SKM-1 (cell line): ENCODE measurements around the gene CDH20.
A peak's percentile ranks its signal among the peaks of the same experiment; 100 is the strongest.

ENCODE experiments used
- DNase-seq: peaks from one replicate; lab custom pipeline; 2025; ENCODE audit not compliant: unreplicated experiment; lab: John Stamatoyannopoulos, UW

CDH20 gene

GRCh38 chr18:61572084-61572655, 238.9 kb downstream of the CDH20 start:
- no peak for DNase-seq

- DNase-seq: no peak
These were observed 239.6 kb downstream of the CDH20 start for GRCh38 chr18:61572871-61573270.

GRCh38 chr18:61574665-61575064, 241.4 kb downstream of the CDH20 start:
- DNase-seq: no peak

GRCh38 chr18:61575419-61575818, 242.2 kb downstream of the CDH20 start:
- DNase-seq: no peak

GRCh38 chr18:61578846-61579245, 245.6 kb downstream of the CDH20 start:
- DNase-seq: no peak

GRCh38 chr18:61579581-61579980, 246.4 kb downstream of the CDH20 start:
- no peak for DNase-seq

GRCh38 chr18:61580046-61580445, 246.8 kb downstream of the CDH20 start:
- DNase-seq: no peak

- DNase-seq: no peak
These were observed 248.5 kb downstream of the CDH20 start for GRCh38 chr18:61581578-61582201.

- DNase-seq: no peak
These were observed 249.0 kb downstream of the CDH20 start for GRCh38 chr18:61582202-61582710.

- DNase-seq: no peak
These were observed 250.3 kb downstream of the CDH20 start for GRCh38 chr18:61583548-61583947.

GRCh38 chr18:61587865-61588264, 254.6 kb downstream of the CDH20 start:
- no peak for DNase-seq

- peak; percentile 47 for DNase-seq
These were observed 256.0 kb downstream of the CDH20 start for GRCh38 chr18:61589053-61589723.

- no peak for DNase-seq
These were observed 256.5 kb downstream of the CDH20 start for GRCh38 chr18:61589724-61590065.

GRCh38 chr18:61591253-61591652, 258.0 kb downstream of the CDH20 start:
- DNase-seq: no peak

- DNase-seq: no peak
These were observed 262.5 kb downstream of the CDH20 start for GRCh38 chr18:61595615-61596251.

GRCh38 chr18:61596296-61596695, 263.1 kb downstream of the CDH20 start:
- DNase-seq: no peak

GRCh38 chr18:61597316-61597715, 264.1 kb downstream of the CDH20 start:
- no peak for DNase-seq

- no peak for DNase-seq
These were observed 267.2 kb downstream of the CDH20 start for GRCh38 chr18:61600422-61600821.

GRCh38 chr18:61602836-61603235, 269.6 kb downstream of the CDH20 start:
- DNase-seq: no peak
